ENCODE data around the gene LYRM9. TPM values are rescaled to one million over a fixed set of nuclear protein-coding genes. Genes with fewer than 3 reads are reported as not detected.

The LYRM9 gene
- total and polyA plus RNA-seq, 7 donors, result 2.1 to 27.1 (median 15.5) TPM

DNA sequence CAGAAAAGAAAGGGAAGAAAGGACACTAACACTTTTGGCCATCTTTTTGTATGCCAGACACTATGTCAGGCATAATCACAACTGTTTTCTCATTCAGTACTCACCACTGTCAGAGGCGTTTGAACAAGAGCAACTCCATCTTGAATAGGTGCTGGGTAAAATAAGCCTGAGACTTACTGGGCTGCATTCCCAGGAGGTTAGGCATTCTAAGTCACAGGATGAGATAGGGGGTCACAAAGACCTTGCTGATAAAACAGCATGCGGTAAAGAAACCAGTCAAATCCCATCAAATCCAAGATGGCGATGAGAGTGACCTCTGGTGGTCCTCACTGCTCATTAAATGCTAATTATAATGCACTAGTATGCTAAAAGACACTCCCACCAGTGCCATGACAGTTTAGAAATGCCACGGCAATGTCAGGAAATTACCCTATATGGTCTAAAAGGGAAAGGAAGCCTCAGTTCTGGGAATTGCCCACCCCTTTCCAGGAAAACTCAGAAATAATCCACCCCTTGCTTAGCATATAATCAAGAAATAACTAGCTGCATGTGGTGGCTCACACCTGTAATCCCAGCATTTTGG, 14.9 kb upstream of the LYRM9 start:
- whole genome bisulfite sequencing, 2 donors, result 83 to 88% methylated on average over 4 of the region's 4 CpGs
- intact Hi-C loops (cut with DNase I), result no loop called here
- Histone ChIP-seq H3K36me3 (no peaks in the 10 kb centered on the region), H3K9me3 (no peaks in the 10 kb centered on the region), H3K4me1 (no peaks in the 10 kb centered on the region), H3K27ac (no peak overlapping the region), H3K4me3 (no peak overlapping the region), H3K27me3 (peaks cover 0 to 3% (median 0%) of the 10 kb centered on the region in 3 donors)
- TF ChIP-seq POLR2A (IDR thresholded peaks at IDR 0.05) (no peak), POLR2AphosphoS5 (IDR thresholded peaks at IDR 0.05) (no peak), EP300 (IDR thresholded peaks at IDR 0.05) (no peak)
- TF ChIP-seq, protein P1, sequence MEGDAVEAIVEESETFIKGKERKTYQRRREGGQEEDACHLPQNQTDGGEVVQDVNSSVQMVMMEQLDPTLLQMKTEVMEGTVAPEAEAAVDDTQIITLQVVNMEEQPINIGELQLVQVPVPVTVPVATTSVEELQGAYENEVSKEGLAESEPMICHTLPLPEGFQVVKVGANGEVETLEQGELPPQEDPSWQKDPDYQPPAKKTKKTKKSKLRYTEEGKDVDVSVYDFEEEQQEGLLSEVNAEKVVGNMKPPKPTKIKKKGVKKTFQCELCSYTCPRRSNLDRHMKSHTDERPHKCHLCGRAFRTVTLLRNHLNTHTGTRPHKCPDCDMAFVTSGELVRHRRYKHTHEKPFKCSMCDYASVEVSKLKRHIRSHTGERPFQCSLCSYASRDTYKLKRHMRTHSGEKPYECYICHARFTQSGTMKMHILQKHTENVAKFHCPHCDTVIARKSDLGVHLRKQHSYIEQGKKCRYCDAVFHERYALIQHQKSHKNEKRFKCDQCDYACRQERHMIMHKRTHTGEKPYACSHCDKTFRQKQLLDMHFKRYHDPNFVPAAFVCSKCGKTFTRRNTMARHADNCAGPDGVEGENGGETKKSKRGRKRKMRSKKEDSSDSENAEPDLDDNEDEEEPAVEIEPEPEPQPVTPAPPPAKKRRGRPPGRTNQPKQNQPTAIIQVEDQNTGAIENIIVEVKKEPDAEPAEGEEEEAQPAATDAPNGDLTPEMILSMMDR (IDR thresholded peaks at IDR 0.05), result no peak
- DNase-seq, result no peak

DNA sequence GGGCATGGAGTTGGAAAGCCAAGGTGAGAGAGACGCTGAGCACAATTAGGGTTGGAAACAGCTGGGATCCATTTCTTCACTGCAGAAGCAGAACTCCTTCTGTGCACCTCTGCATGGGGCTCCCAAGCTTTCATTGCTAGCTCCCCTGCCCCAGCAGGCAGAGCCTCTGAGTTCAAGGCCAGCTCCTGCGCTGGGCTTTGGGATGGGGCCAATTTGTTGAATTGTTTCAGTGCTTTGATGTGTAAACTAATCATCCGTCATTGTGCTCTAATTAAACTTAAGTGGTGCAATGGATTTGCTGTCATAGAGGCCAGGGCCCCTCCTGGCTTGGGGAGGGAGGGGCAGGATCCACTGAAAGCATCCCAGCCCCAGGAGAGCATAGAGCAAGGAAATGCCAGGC, 13.5 kb upstream of the LYRM9 start:
- Histone ChIP-seq H3K27me3 (peaks cover 0 to 3% (median 0%) of the 10 kb centered on the region in 3 donors), H3K36me3 (no peaks in the 10 kb centered on the region), H3K4me3 (no peak overlapping the region), H3K9me3 (no peaks in the 10 kb centered on the region), H3K4me1 (no peaks in the 10 kb centered on the region), H3K27ac (no peak overlapping the region)
- WGBS, 2 donors, result 35 to 62% methylated on average over 3 of the region's 3 CpGs
- intact Hi-C loops (cut with DNase I), result no loop called here
- TF ChIP-seq POLR2A (IDR thresholded peaks at IDR 0.05) (no peak), POLR2AphosphoS5 (IDR thresholded peaks at IDR 0.05) (no peak), EP300 (IDR thresholded peaks at IDR 0.05) (no peak)
- TF ChIP-seq, protein P1 (IDR thresholded peaks at IDR 0.05), result no peak
- DNase-seq, result no peak

DNA sequence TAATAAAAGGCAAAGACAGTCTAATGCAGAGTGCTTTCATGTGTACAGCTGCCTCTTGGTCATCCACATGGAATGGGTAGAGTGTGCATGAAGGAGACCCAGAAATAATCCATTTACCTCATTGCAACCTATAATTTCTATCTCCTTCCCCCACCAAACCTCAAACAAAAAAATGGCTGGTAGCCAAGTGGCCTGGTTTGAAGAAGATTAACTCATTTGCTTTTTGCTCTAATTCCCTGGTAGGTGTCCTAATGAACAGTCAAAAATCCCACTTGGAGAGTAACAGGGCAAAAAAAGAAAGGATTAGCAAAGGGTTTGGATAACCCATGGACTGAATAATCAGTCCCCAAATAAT, 13.0 kb upstream of the LYRM9 start:
- H3K27ac ChIP-seq, result no peak overlapping the region
- no peaks in the 10 kb centered on the region for H3K36me3 ChIP-seq
- DNase-seq, result no peak
- no peaks in the 10 kb centered on the region for H3K4me1 ChIP-seq
- no peaks in the 10 kb centered on the region for H3K9me3 ChIP-seq
- intact Hi-C loops (cut with DNase I), result no loop called here
- H3K27me3 ChIP-seq, result peaks cover 0 to 3% (median 0%) of the 10 kb centered on the region in 3 donors
- H3K4me3 ChIP-seq, result no peak overlapping the region
- TF ChIP-seq POLR2A (IDR thresholded peaks at IDR 0.05), result no peak
- no peak for TF ChIP-seq POLR2AphosphoS5 (IDR thresholded peaks at IDR 0.05)
- TF ChIP-seq, protein P1 (IDR thresholded peaks at IDR 0.05), result no peak
- no peak for TF ChIP-seq EP300 (IDR thresholded peaks at IDR 0.05)

DNA sequence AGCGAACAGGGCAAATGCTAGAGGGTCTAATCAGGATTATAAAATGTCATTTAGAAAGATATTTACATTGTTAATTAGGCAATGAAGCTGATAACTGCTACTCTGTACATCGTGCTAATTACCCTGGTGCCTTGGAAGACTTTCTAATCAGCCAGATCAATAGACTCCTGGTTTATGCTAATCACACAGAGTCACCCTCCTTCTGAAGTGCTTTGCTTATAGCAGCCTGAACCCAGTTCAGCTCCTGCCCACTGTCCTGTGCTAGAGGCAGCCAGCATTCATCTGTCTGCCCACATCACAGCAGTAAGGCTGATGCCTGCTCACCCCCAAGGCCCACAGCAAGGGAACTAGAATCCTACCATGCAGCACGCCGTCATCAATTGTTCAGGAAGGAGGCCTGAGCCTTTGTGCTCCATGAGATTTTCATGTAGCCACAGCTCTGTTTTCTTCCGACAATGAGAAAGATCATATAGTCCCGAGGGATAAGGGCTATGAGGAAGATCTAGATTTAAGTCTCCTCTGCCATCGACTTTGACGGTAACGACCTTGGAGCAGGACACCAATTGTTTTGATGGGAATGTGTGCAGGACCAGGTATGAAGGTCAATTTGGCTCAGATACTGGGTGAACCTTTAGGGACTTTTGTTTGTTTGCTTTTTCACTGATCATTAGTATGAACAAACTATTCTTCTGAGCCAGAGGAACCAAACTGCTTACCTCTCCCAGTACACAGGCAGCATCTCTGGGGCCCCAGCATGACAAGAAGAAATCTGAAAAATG, 12.5 kb upstream of the LYRM9 start:
- H3K9me3 ChIP-seq, result no peaks in the 10 kb centered on the region
- DNase-seq, result no peak
- H3K27ac ChIP-seq, result no peak overlapping the region
- no peak overlapping the region for H3K4me3 ChIP-seq
- 78 to 79% methylated on average over 9 of the region's 9 CpGs for WGBS, 2 donors
- H3K27me3 ChIP-seq, result peaks cover 0 to 3% (median 0%) of the 10 kb centered on the region in 3 donors
- H3K36me3 ChIP-seq, result no peaks in the 10 kb centered on the region
- intact Hi-C loops (cut with DNase I), result no loop called here
- TF ChIP-seq POLR2A (IDR thresholded peaks at IDR 0.05), result no peak
- TF ChIP-seq EP300 (IDR thresholded peaks at IDR 0.05), result no peak
- TF ChIP-seq POLR2AphosphoS5 (IDR thresholded peaks at IDR 0.05), result no peak
- H3K4me1 ChIP-seq, result no peaks in the 10 kb centered on the region

DNA sequence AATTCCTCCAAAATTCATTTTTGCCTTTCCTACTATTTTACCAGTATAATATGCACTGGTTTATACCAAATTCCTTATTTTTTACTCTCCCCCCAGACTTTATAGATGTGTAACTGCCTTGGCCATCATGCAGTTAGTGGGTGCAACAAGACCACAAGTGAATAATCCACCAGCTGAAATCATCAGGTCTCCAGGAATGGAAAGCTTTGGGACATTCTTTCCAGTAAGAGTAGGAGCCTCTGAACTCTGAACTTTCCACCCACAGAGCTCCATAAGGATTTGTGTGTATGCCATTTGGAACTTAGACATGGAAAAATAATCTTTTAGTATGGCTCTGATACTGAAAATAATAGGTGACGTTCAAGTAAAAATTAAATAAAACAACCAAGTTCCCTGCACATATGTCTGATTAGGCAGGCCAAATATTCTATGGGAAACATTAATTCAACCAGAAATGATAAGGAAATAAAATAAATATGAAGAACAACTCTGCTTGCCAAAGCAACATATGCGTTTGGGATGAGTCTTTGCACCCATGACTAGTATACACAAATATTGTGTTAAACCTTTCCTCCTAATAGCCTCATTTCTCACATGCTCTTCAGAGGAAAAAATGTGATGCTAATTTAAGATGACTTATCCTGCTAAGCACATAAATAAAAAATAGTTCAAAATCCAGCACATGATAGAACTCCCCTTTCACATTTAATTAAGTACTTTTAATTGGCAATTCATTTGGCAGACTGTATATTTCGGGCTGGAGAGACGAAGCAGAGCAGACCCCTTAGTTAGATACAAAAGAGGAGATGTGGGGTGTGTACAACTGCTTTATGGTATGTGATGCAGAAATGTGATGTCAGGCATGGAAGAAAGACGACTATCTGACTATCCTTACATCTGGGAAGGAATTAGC, 11.6 kb upstream of the LYRM9 start:
- Histone ChIP-seq H3K27me3 (peaks cover 0 to 3% (median 0%) of the 10 kb centered on the region in 3 donors), H3K36me3 (no peaks in the 10 kb centered on the region), H3K4me3 (no peak overlapping the region), H3K9me3 (no peaks in the 10 kb centered on the region), H3K27ac (no peak overlapping the region), H3K4me1 (no peaks in the 10 kb centered on the region)
- WGBS, 2 donors, result 79% methylated on average over 5 of the region's 5 CpGs
- no peak for DNase-seq
- intact Hi-C loops (cut with DNase I), result no loop called here
- no peak for TF ChIP-seq POLR2AphosphoS5 (IDR thresholded peaks at IDR 0.05)
- TF ChIP-seq, protein P1 (IDR thresholded peaks at IDR 0.05), result no peak
- TF ChIP-seq POLR2A (IDR thresholded peaks at IDR 0.05), result no peak

All from sigmoid colon (tissue), 7 donors.